Body of pancreas (tissue), 4 donors: ENCODE measurements around the gene FOXL2. TPM values are rescaled to one million over a fixed set of nuclear protein-coding genes. Genes with fewer than 3 reads are reported as not detected.

Experiments used
- ATAC-seq: fragments of 150-250 bp; one replicate; pipeline ENCODE4 v1.9.1; 2016
- DNase-seq, 4 donors: peaks; one replicate each; pipeline ENCODE4 v3.0.0-alpha.2; 2019
- H3K27ac ChIP-seq, 4 donors: fragments of 200-600 bp; sonication (generic); 1 replicate in 3 of 4; 2 replicates in 1 of 4; pipeline versions ENCODE4 v1.5.1 to v1.6.1; 2016 to 2019; ENCODE audit warnings: mild to moderate bottlenecking in 1 of 4, mixed read lengths in 1 of 4, moderate library complexity in 1 of 4
- H3K27me3 ChIP-seq, 2 donors: fragments of 200-600 bp; sonication (generic); one replicate each; pipeline ENCODE4 v1.6.0; 2016; ENCODE audit warnings: mild to moderate bottlenecking in 1 of 2
- H3K36me3 ChIP-seq, 2 donors: fragments of 200-600 bp; sonication (generic); replicated peaks in 1 of 2; 2 replicates each; pipeline ENCODE4 v1.5.1; 2016; ENCODE audit warnings: low read depth in 2 of 2; ENCODE audit not compliant: insufficient read depth in 1 of 2
- H3K4me1 ChIP-seq: fragments of 200-600 bp; sonication (generic); one replicate; pipeline ENCODE4 v1.6.0; 2016
- H3K4me3 ChIP-seq, 2 donors: fragments of 200-600 bp; sonication (generic); 1 replicate in 1 of 2; 2 replicates in 1 of 2; pipeline ENCODE4 v1.5.1; 2016 to 2019
- H3K9me3 ChIP-seq, 3 donors: fragments of 200-600 bp; sonication (generic); 1 replicate in 2 of 3; 2 replicates in 1 of 3; pipeline ENCODE4 v1.5.1; 2016
- POLR2A ChIP-seq, 3 donors: fragments of 450-650 bp; IDR thresholded peaks; one replicate each; pipeline ENCODE4 v1.6.1; 2016; ENCODE audit warnings: antibody characterized with exemption in 3 of 3, mild to moderate bottlenecking in 2 of 3
- WGBS, 2 donors: methylation state at CpG; one replicate each; pipeline ENCODE4 v1.1.5; 2017; 5-methylcytosine and 5-hydroxymethylcytosine counted together
- intact Hi-C: fragments of 100-400 bp; cut with DNase I; formaldehyde crosslinking; loops from one replicate; pipeline ENCODE4 v1.15.1; 2023
- total RNA-seq, 2 donors: library from RNA; depleted of rRNA; stranded (reverse); fragments of >200 nt; gene quantifications; one replicate each; pipeline ENCODE4 v1.1.0, GENCODE V29; 2016
- TF ChIP-seq, protein P1 (sequence below), 7 experiments: fragments of 450-650 bp in 4 of 7; fragments of 200-600 bp in 3 of 7; sonication (generic) in 3 of 7; IDR thresholded peaks; one replicate each; pipeline ENCODE4 v1.5.1; 2016 to 2019; ENCODE audit warnings: antibody characterized with exemption in 7 of 7

The FOXL2 gene
- total RNA-seq, 2 donors from 2014 or later, result 0.26 TPM; not detected in 1

GRCh38 chr3:138984816-138985215 lies 37.9 kb upstream of the FOXL2 start:
- DNase-seq, result no peak
- no peaks in the 10 kb centered on the region for H3K9me3 ChIP-seq
- no peaks in the 10 kb centered on the region for H3K4me1 ChIP-seq
- H3K36me3 ChIP-seq, result no peaks in the 10 kb centered on the region
- H3K27me3 ChIP-seq, result no peaks in the 10 kb centered on the region
- H3K4me3 ChIP-seq, result no peak overlapping the region
- WGBS, 2 donors, result 42 to 67% methylated on average over 2 to 3 of the region's 3 CpGs
- intact Hi-C loops, result no loop called here
- ATAC-seq, result no peak
- no peak overlapping the region for H3K27ac ChIP-seq
- TF ChIP-seq, protein P1, sequence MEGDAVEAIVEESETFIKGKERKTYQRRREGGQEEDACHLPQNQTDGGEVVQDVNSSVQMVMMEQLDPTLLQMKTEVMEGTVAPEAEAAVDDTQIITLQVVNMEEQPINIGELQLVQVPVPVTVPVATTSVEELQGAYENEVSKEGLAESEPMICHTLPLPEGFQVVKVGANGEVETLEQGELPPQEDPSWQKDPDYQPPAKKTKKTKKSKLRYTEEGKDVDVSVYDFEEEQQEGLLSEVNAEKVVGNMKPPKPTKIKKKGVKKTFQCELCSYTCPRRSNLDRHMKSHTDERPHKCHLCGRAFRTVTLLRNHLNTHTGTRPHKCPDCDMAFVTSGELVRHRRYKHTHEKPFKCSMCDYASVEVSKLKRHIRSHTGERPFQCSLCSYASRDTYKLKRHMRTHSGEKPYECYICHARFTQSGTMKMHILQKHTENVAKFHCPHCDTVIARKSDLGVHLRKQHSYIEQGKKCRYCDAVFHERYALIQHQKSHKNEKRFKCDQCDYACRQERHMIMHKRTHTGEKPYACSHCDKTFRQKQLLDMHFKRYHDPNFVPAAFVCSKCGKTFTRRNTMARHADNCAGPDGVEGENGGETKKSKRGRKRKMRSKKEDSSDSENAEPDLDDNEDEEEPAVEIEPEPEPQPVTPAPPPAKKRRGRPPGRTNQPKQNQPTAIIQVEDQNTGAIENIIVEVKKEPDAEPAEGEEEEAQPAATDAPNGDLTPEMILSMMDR (IDR thresholded peaks at IDR 0.05), result no peak
- no peak for TF ChIP-seq POLR2A (IDR thresholded peaks at IDR 0.05)

GRCh38 chr3:138976047-138976446 lies 29.1 kb upstream of the FOXL2 start:
- Histone ChIP-seq H3K36me3 (no peaks in the 10 kb centered on the region), H3K9me3 (no peaks in the 10 kb centered on the region), H3K4me3 (no peak overlapping the region), H3K27ac (no peak overlapping the region), H3K4me1 (no peaks in the 10 kb centered on the region), H3K27me3 (no peaks in the 10 kb centered on the region)
- intact Hi-C loops, result no loop called here
- no peak for DNase-seq
- ATAC-seq, result no peak
- TF ChIP-seq, protein P1 (IDR thresholded peaks at IDR 0.05), result no peak
- TF ChIP-seq POLR2A (IDR thresholded peaks at IDR 0.05), result no peak

GRCh38 chr3:138975351-138975750 lies 28.4 kb upstream of the FOXL2 start:
- WGBS, 2 donors, result 88 to 95% methylated on average over 6 to 8 of the region's 8 CpGs
- no peaks in the 10 kb centered on the region for H3K9me3 ChIP-seq
- ATAC-seq (no peak), DNase-seq (no peak)
- H3K27ac ChIP-seq, result no peak overlapping the region
- H3K36me3 ChIP-seq, result no peaks in the 10 kb centered on the region
- intact Hi-C loops, result no loop called here
- no peak for TF ChIP-seq POLR2A (IDR thresholded peaks at IDR 0.05)
- TF ChIP-seq, protein P1 (IDR thresholded peaks at IDR 0.05), result no peak
- H3K27me3 ChIP-seq, result no peaks in the 10 kb centered on the region
- H3K4me1 ChIP-seq, result no peaks in the 10 kb centered on the region
- H3K4me3 ChIP-seq, result no peak overlapping the region

- TF ChIP-seq, protein P1 (IDR thresholded peaks at IDR 0.05), result no peak
- no peak for TF ChIP-seq POLR2A (IDR thresholded peaks at IDR 0.05)
- H3K9me3 ChIP-seq, result no peaks in the 10 kb centered on the region
- H3K36me3 ChIP-seq, result no peaks in the 10 kb centered on the region
- no peaks in the 10 kb centered on the region for H3K27me3 ChIP-seq
- H3K4me1 ChIP-seq, result no peaks in the 10 kb centered on the region
- 79 to 82% methylated on average over 5 of the region's 5 CpGs for WGBS, 2 donors
- ATAC-seq, result no peak
- no peak overlapping the region for H3K4me3 ChIP-seq
- H3K27ac ChIP-seq, result no peak overlapping the region
- DNase-seq, result no peak
- intact Hi-C loops, result no loop called here
Observed at GRCh38 chr3:138974462-138974861, 27.5 kb upstream of the FOXL2 start.

GRCh38 chr3:138972941-138973340 lies 26.0 kb upstream of the FOXL2 start:
- Histone ChIP-seq H3K36me3 (no peaks in the 10 kb centered on the region), H3K27ac (no peak overlapping the region), H3K9me3 (no peaks in the 10 kb centered on the region), H3K27me3 (no peaks in the 10 kb centered on the region), H3K4me3 (no peak overlapping the region), H3K4me1 (no peaks in the 10 kb centered on the region)
- no peak for ATAC-seq
- TF ChIP-seq POLR2A (IDR thresholded peaks at IDR 0.05), result no peak
- TF ChIP-seq, protein P1 (IDR thresholded peaks at IDR 0.05), result no peak
- WGBS, 2 donors, result 82 to 93% methylated on average over 5 of the region's 5 CpGs
- intact Hi-C loops, result no loop called here
- no peak for DNase-seq
